ENCODE data around the gene CTXN1. TPM values are rescaled to one million over a fixed set of nuclear protein-coding genes. Genes with fewer than 3 reads are reported as not detected.
A peak's percentile ranks its signal among the peaks of the same experiment; 100 is the strongest.
"Not testable (repeated sequence)": the region's sequence is repeated elsewhere in the genome, so short reads cannot be mapped to it uniquely, and the experiment has no call there.

CTXN1 gene
- total RNA-seq, 1 donor from 2014 or later: 129 TPM

DNA sequence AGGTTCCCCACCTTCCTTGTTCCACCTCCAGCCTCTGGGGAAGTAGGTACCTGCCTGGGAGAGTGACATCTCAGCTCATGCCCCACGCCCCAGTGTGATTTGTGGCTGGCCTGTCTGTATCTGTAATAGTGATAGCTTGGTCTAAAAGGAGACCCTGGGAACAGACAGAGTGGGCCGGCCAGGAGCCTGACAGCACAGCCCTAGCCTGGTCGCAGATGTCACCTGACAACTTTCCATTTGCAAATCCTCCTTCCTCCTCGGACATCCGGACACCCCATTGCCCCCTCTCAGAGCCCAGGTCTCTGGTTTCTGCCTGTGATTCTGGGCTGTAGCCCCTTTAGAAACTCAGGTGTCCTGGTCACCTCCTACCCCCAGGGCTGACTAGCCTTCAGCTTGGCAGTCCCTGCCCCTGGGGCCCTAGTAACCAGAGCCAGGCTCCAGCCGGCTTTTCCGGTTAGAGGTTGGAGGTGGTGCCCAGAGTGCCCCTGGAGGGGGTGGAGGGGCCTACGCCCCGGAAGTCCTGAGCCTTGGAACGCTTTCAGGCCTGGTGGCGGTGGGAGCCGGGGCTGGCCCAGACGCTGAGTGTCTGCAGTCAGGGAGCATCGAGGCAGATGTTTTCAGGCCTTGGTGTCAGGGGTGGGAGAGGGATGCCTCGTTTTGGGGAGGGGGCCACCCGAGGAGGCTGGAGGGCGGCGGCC is 31.2 kb downstream of the CTXN1 start:
- TF ChIP-seq, protein P1, sequence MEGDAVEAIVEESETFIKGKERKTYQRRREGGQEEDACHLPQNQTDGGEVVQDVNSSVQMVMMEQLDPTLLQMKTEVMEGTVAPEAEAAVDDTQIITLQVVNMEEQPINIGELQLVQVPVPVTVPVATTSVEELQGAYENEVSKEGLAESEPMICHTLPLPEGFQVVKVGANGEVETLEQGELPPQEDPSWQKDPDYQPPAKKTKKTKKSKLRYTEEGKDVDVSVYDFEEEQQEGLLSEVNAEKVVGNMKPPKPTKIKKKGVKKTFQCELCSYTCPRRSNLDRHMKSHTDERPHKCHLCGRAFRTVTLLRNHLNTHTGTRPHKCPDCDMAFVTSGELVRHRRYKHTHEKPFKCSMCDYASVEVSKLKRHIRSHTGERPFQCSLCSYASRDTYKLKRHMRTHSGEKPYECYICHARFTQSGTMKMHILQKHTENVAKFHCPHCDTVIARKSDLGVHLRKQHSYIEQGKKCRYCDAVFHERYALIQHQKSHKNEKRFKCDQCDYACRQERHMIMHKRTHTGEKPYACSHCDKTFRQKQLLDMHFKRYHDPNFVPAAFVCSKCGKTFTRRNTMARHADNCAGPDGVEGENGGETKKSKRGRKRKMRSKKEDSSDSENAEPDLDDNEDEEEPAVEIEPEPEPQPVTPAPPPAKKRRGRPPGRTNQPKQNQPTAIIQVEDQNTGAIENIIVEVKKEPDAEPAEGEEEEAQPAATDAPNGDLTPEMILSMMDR (conservative IDR thresholded peaks at IDR 0.05): peak; percentile 17
- no peaks in the 10 kb centered on the region for H3K9me3 Mint-ChIP-seq
- H3K36me3 Mint-ChIP-seq (ENCODE audit: low read depth): no peaks in the 10 kb centered on the region
- H3K27ac Mint-ChIP-seq (ENCODE audit: unreplicated experiment): no peak overlapping the region
- peaks cover 7% of the 10 kb centered on the region for H3K27me3 Mint-ChIP-seq (ENCODE audit: low read depth)
- H3K4me1 Mint-ChIP-seq: peaks cover 3% of the 10 kb centered on the region
- H3K4me3 Mint-ChIP-seq: no peak overlapping the region
- DNase-seq (ENCODE audit: low read depth, low spot score): no peak

DNA sequence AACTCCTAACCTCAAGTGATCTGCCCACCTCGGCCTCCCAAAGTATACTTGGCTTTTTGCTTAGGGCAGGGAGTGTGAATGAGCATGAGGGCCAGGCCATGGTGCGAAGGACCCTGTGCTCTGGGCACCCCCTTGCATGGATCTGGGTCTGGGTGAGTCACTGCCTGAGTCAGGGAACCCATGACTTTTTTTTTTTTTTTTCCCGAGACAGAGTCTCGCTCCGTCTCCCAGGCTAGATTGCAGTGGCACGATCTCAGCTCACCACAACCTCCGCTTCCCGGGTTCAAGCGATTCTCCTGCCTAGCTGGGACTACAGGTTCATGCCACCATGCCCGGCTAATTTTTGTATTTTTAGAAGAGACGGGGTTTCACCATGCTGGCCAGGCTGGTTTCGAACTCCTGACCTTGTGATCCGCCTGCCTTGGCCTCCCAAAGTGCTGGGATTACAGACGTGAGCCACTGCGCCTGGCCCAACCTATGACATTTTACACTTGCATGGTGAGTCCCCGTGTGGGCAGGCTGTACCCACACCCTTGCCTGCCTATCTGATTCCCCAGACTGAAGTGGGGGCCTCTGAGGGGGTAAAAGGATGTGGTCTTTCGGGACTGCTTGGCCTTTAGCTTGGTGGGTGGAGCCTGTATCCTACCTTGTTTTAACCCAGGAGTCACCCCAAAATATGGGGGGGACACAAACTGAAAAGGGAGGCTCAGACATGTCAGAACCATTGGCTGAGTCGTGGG is 32.4 kb downstream of the CTXN1 start:
- not testable (repeated sequence) for H3K4me1 Mint-ChIP-seq; H3K9me3 Mint-ChIP-seq; H3K4me3 Mint-ChIP-seq; DNase-seq (ENCODE audit: low read depth, low spot score); H3K27ac Mint-ChIP-seq (ENCODE audit: unreplicated experiment); H3K36me3 Mint-ChIP-seq (ENCODE audit: low read depth)
- peaks cover 16% of the 10 kb centered on the region for H3K27me3 Mint-ChIP-seq (ENCODE audit: low read depth)

DNA sequence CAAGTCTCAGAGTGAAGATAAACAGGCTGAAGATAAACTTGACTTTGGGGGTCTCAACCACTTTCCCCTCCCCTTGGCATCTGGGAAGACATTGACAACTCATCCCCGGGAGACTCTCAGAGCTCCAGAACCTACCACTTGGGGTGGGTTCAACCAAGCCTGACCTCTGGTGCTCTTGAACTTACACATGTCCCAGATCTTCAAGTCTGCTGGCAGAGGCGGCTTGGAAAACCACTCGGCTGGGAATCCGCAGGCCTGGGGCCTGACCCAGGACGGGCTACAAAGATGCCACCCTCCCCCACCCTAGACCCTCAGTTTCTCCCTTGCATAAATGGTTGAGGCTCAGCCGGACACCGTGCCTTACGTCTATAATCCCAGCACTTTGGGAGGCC is 37.1 kb downstream of the CTXN1 start:
- H3K27ac Mint-ChIP-seq (ENCODE audit: unreplicated experiment): no peak overlapping the region
- no peaks in the 10 kb centered on the region for H3K9me3 Mint-ChIP-seq
- H3K4me3 Mint-ChIP-seq: no peak overlapping the region
- TF ChIP-seq, protein P1 (conservative IDR thresholded peaks at IDR 0.05): no peak
- no peak for DNase-seq (ENCODE audit: low read depth, low spot score)
- H3K27me3 Mint-ChIP-seq (ENCODE audit: low read depth): peaks cover 40% of the 10 kb centered on the region
- no peaks in the 10 kb centered on the region for H3K36me3 Mint-ChIP-seq (ENCODE audit: low read depth)
- H3K4me1 Mint-ChIP-seq: no peaks in the 10 kb centered on the region

DNA sequence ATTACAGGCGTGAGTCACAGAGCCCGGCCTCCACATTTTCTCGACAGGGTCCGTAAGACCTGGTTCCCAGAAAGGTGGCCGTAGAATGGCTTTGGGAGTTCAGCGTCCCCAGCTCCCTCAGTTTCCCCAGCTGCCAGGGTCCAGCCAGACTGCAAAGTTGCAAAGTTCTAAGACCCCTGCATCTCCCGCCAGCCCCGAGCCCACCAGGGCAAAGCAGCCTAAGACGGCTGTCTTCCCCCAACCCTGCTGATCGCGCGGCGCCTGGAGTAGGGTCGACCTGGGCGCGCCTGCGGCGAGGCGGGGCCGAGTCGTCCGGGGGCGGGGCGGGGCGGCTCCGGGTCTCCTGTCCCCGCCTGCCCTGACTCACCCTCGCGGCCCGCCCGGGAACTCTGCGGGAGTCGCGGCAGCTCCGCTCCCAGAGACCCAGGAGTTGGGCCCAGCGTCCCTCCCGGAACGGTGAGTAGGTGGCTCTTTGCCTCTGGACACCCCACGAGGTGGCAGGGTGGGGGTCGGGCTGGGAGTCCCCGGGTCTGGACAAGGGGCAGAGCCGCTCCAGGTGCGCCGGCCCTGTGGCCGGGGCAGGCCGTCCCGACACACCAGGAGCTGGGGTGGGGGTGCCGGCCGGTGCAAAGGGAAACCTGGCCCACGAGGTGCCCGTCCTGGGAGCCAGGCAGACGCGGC is 37.6 kb downstream of the CTXN1 start, which contains the start of gene LRRC8E:
Gene LRRC8E (plus strand): TSS at position 366 of the 681 bp plus-strand sequence. CDS start 7,094 bp downstream, outside the sequence.
- Mint-ChIP-seq H3K36me3 (ENCODE audit: low read depth) (no peaks in the 10 kb centered on the region), H3K4me3 (no peak within 1 kb of the TSS), H3K27ac (ENCODE audit: unreplicated experiment) (no peak within 1 kb of the TSS), H3K9me3 (no peaks in the 10 kb centered on the region), H3K4me1 (no peaks in the 10 kb centered on the region), H3K27me3 (ENCODE audit: low read depth) (peaks cover 40% of the 10 kb centered on the region)
- TF ChIP-seq, protein P1 (conservative IDR thresholded peaks at IDR 0.05): no peak
- DNase-seq (ENCODE audit: low read depth, low spot score): peak; percentile 46

DNA sequence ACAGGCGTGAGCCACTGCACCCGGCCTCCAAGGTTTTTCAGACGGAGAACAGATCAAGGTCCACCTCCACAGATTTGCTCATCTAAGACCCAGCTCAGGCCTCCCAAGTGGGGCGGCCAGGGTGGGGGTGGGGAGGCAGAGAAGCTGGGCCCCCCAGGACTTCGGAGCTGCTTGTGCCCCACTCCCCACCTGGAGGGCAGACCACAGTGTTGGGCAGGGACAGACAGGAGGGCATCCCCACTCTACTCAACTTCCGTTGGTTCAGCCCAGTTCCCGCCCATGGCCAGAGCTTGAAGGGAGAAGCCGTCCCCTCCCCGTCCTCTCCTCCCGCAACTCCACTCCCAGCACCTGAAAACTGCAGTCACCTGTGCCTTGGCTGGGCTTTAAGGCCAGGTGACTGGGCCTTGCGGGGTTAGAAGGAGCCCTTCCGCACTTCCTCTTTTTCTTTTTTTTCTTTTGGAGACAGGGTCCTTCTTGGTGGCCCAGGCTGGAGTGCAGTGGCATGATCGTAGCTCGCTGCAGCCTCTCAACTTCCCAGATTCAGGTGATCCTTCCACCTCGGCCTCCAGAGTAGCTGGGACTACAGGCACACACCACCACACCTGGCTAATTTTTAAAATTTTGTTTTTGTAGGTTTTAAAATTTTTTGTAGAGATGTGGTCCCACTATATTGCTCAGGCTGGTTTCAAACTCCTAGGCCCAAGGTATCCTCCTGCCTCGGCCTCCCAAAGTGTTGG is 38.4 kb downstream of the CTXN1 start:
- Mint-ChIP-seq H3K27me3 (ENCODE audit: low read depth) (peaks cover 40% of the 10 kb centered on the region), H3K4me1 (no peaks in the 10 kb centered on the region), H3K9me3 (no peaks in the 10 kb centered on the region), H3K36me3 (ENCODE audit: low read depth) (no peaks in the 10 kb centered on the region), H3K4me3 (no peak overlapping the region), H3K27ac (ENCODE audit: unreplicated experiment) (no peak overlapping the region)
- TF ChIP-seq, protein P1 (conservative IDR thresholded peaks at IDR 0.05): no peak
- DNase-seq (ENCODE audit: low read depth, low spot score): no peak

Data from neural crest cell (in vitro differentiated cells).